Measurements from ENCODE around the gene CD82. TPM values are rescaled to one million over a fixed set of nuclear protein-coding genes. Genes with fewer than 3 reads are reported as not detected.

The CD82 gene
- total RNA-seq, 2 experiments from 2014 or later = 1.2 to 6.4 TPM

DNA sequence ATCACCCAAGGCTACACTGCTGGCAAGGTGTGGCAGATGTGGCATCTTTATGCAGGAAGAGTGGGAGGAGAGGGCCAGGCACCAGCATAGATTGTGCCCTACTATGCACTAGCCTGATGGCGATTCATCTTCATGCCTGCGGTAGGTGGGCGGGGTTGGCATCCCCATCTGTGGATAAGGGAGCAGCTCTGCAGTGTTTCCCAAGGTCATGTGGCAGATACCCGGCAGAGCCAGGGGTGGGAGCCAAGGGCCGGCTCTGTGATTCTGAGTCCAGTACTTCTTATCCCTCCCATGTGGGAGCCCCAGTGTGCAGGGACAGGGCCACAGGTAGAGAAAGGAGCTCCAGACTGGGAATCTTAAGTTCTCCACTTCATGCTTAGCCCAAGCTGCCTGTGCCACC, 20.0 kb downstream of the CD82 start:
- H3K9me2 ChIP-seq (ENCODE audit: insufficient read depth, low read length) = no peaks in the 10 kb centered on the region
- no peak for TF ChIP-seq EZH2phosphoT487 (IDR thresholded peaks at IDR 0.05; ENCODE audit: borderline replicate concordance, low read depth, low read length)
- TF ChIP-seq, protein P1, sequence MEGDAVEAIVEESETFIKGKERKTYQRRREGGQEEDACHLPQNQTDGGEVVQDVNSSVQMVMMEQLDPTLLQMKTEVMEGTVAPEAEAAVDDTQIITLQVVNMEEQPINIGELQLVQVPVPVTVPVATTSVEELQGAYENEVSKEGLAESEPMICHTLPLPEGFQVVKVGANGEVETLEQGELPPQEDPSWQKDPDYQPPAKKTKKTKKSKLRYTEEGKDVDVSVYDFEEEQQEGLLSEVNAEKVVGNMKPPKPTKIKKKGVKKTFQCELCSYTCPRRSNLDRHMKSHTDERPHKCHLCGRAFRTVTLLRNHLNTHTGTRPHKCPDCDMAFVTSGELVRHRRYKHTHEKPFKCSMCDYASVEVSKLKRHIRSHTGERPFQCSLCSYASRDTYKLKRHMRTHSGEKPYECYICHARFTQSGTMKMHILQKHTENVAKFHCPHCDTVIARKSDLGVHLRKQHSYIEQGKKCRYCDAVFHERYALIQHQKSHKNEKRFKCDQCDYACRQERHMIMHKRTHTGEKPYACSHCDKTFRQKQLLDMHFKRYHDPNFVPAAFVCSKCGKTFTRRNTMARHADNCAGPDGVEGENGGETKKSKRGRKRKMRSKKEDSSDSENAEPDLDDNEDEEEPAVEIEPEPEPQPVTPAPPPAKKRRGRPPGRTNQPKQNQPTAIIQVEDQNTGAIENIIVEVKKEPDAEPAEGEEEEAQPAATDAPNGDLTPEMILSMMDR (conservative IDR thresholded peaks at IDR 0.05; ENCODE audit: low read length) = no peak
- no peak overlapping the region for H3K4me2 ChIP-seq (ENCODE audit: low read length)
- no peak overlapping the region for H2AFZ ChIP-seq (ENCODE audit: low read length)
- no peaks in the 10 kb centered on the region for H3K36me3 ChIP-seq (ENCODE audit: insufficient read depth, low read length)
- intact Hi-C loops (cut with micrococcal nuclease; ENCODE audit: unreplicated experiment) = no loop called here
- DNase-seq (ENCODE audit: low spot score) = no peak
- H3K79me2 ChIP-seq (ENCODE audit: insufficient read depth, low read depth, low read length) = no peaks in the 10 kb centered on the region
- no peak overlapping the region for H3K4me3 ChIP-seq (ENCODE audit: low read depth, low read length, poor library complexity, severe bottlenecking)
- no peaks in the 10 kb centered on the region for H3K9me3 ChIP-seq (ENCODE audit: low read length)
- POLR2A ChIA-PET = no interaction called here
- H4K20me1 ChIP-seq (ENCODE audit: insufficient read depth, low read length) = no peaks in the 10 kb centered on the region
- H3K27ac ChIP-seq (ENCODE audit: low read depth, low read length, poor library complexity, severe bottlenecking) = no peak overlapping the region
- no peaks in the 10 kb centered on the region for H3K4me1 ChIP-seq (ENCODE audit: insufficient read depth, low read length, poor library complexity, severe bottlenecking)
- CTCF ChIA-PET (ENCODE audit: unreplicated experiment) = no interaction called here
- BruUV-seq (replicated peaks) = no TSS peak

DNA sequence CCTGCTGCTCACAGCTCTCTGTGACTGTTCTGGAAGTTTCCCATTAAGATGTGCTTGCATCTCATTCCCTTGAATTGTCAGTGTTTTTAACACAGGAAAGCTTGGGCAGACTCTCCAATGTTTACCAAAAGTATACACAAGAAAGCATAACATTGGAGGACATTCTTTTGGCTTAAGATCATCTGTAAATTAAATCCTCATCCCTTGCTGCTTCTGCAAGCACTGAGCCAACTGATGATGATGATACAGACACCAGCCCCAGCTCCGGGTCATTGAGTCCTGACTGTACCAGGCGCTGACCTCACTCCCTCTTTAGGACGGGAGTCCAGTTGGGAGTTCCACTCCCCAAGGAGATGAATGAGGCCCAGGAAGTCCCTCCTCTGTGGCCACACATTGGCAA, 23.8 kb downstream of the CD82 start:
- no peak overlapping the region for H3K4me3 ChIP-seq (ENCODE audit: low read depth, low read length, poor library complexity, severe bottlenecking)
- no TSS peak for BruUV-seq (replicated peaks)
- ChIA-PET CTCF (ENCODE audit: unreplicated experiment) (no interaction called here), POLR2A (interaction anchor here (1.0 kb wide), 1 partner anchor 30 kb away, joined by 3 read pairs; no protein-coding TSS in a partner anchor)
- H3K9me3 ChIP-seq (ENCODE audit: low read length) = no peaks in the 10 kb centered on the region
- no peaks in the 10 kb centered on the region for H3K36me3 ChIP-seq (ENCODE audit: insufficient read depth, low read length)
- no peak overlapping the region for H3K27ac ChIP-seq (ENCODE audit: low read depth, low read length, poor library complexity, severe bottlenecking)
- TF ChIP-seq EZH2phosphoT487 (IDR thresholded peaks at IDR 0.05; ENCODE audit: borderline replicate concordance, low read depth, low read length) = no peak
- TF ChIP-seq, protein P1 (conservative IDR thresholded peaks at IDR 0.05; ENCODE audit: low read length) = no peak
- H2AFZ ChIP-seq (ENCODE audit: low read length) = no peak overlapping the region
- H3K4me1 ChIP-seq (ENCODE audit: insufficient read depth, low read length, poor library complexity, severe bottlenecking) = no peaks in the 10 kb centered on the region
- no peaks in the 10 kb centered on the region for H3K9me2 ChIP-seq (ENCODE audit: insufficient read depth, low read length)
- H4K20me1 ChIP-seq (ENCODE audit: insufficient read depth, low read length) = no peaks in the 10 kb centered on the region
- H3K4me2 ChIP-seq (ENCODE audit: low read length) = no peak overlapping the region
- DNase-seq (ENCODE audit: low spot score) = no peak
- H3K79me2 ChIP-seq (ENCODE audit: insufficient read depth, low read depth, low read length) = no peaks in the 10 kb centered on the region
- intact Hi-C loops (cut with micrococcal nuclease; ENCODE audit: unreplicated experiment) = no loop called here

DNA sequence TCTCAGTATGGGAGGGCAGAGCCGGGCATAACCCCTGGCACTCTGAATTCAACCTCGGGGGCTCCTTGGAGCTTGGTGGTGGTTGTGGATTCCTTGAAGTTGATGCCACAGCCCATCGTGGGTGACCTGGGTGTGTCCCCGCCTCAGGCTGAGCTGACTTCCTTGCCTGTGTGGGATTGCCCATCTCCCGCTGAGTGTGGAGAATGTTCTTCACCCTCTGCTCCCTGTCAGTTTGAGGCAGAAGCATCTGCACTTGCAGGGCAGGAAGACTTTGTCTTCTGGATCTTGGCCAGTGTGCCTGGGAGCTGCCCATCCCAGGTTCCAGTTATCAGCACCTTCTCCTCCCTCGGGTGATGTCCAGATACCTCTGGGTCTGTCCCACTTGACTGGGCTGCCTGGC, 25.3 kb downstream of the CD82 start:
- Histone ChIP-seq H3K79me2 (ENCODE audit: insufficient read depth, low read depth, low read length) (no peaks in the 10 kb centered on the region), H3K4me2 (ENCODE audit: low read length) (no peak overlapping the region), H3K9me3 (ENCODE audit: low read length) (no peaks in the 10 kb centered on the region), H3K4me1 (ENCODE audit: insufficient read depth, low read length, poor library complexity, severe bottlenecking) (no peaks in the 10 kb centered on the region), H3K27ac (ENCODE audit: low read depth, low read length, poor library complexity, severe bottlenecking) (no peak overlapping the region), H3K36me3 (ENCODE audit: insufficient read depth, low read length) (no peaks in the 10 kb centered on the region), H3K9me2 (ENCODE audit: insufficient read depth, low read length) (no peaks in the 10 kb centered on the region), H4K20me1 (ENCODE audit: insufficient read depth, low read length) (no peaks in the 10 kb centered on the region), H3K4me3 (ENCODE audit: low read depth, low read length, poor library complexity, severe bottlenecking) (no peak overlapping the region), H2AFZ (ENCODE audit: low read length) (no peak overlapping the region)
- no peak for TF ChIP-seq EZH2phosphoT487 (IDR thresholded peaks at IDR 0.05; ENCODE audit: borderline replicate concordance, low read depth, low read length)
- TF ChIP-seq, protein P1 (conservative IDR thresholded peaks at IDR 0.05; ENCODE audit: low read length) = no peak
- ChIA-PET POLR2A (no interaction called here), CTCF (ENCODE audit: unreplicated experiment) (no interaction called here)
- no TSS peak for BruUV-seq (replicated peaks)
- DNase-seq (ENCODE audit: low spot score) = no peak
- intact Hi-C loops (cut with micrococcal nuclease; ENCODE audit: unreplicated experiment) = no loop called here
